Keratinocyte (primary cell): ENCODE results near the gene DCBLD2.

ENCODE experiments used
- EZH2 ChIP-seq: IDR thresholded peaks from one replicate; pipeline ENCODE4 v1.6.1; 2012; ENCODE audit warnings: inconsistent platforms, mild to moderate bottlenecking, low read length, moderate library complexity
- TF ChIP-seq, protein P1 (sequence below), 3 experiments: IDR thresholded peaks in 1 of 3; conservative IDR thresholded peaks in 1 of 3; optimal IDR thresholded peaks in 1 of 3; 2 replicates in 2 of 3; 3 replicates in 1 of 3; pipeline versions ENCODE3 to v1.5.1; 2011; ENCODE audit warnings: low read length in 3 of 3, mild to moderate bottlenecking in 3 of 3, moderate library complexity in 2 of 3, control low read depth in 1 of 3, inconsistent platforms in 1 of 3; ENCODE audit not compliant: insufficient read depth in 2 of 3; ENCODE audit errors: extremely low read depth in 1 of 3

DNA sequence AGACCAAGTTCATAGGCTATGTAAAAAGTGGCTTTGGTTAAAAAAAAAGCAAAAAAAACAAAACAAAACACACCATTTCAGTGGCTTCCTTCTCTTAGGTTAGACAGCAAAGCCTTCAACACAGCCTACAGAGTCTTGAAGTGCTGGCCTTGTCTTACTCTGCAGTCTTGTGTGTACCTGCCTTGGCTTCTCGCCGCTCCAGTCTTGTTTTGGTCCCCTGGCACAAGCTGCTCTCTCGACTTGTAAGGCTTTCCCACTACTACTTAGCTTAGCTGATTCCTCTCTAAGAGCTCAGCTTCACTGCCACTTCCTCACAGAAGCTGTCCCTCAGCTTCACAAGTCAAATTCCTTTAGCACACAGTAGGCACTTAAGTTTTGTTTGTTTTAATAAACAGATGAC, 75.4 kb downstream of the DCBLD2 start:
- TF ChIP-seq, protein P1, sequence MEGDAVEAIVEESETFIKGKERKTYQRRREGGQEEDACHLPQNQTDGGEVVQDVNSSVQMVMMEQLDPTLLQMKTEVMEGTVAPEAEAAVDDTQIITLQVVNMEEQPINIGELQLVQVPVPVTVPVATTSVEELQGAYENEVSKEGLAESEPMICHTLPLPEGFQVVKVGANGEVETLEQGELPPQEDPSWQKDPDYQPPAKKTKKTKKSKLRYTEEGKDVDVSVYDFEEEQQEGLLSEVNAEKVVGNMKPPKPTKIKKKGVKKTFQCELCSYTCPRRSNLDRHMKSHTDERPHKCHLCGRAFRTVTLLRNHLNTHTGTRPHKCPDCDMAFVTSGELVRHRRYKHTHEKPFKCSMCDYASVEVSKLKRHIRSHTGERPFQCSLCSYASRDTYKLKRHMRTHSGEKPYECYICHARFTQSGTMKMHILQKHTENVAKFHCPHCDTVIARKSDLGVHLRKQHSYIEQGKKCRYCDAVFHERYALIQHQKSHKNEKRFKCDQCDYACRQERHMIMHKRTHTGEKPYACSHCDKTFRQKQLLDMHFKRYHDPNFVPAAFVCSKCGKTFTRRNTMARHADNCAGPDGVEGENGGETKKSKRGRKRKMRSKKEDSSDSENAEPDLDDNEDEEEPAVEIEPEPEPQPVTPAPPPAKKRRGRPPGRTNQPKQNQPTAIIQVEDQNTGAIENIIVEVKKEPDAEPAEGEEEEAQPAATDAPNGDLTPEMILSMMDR (optimal IDR thresholded peaks at IDR 0.05 in 1 of 3, IDR thresholded peaks at IDR 0.05 in 1 of 3, conservative IDR thresholded peaks at IDR 0.05 in 1 of 3; ENCODE audit: extremely low read depth in 1 of 3, insufficient read depth in 2 of 3, low read length in 3 of 3): no peak
- TF ChIP-seq EZH2: no peak
